ENCODE measurements around the gene EFCAB8.

EFCAB8 gene

GRCh38 chr20:32986331-32986966 is 127.7 kb downstream of the EFCAB8 start:
- DNase-seq (ENCODE audit: low read depth) = no peak
- H3K4me3 ChIP-seq (ENCODE audit: control insufficient read depth, low read depth, low read length) = no peak overlapping the region
- no peak for TF ChIP-seq CTCF (conservative IDR thresholded peaks at IDR 0.05; ENCODE audit: control insufficient read depth, insufficient read depth, low read depth, low read length)

GRCh38 chr20:32987044-32987825 is 128.5 kb downstream of the EFCAB8 start:
- no peak for DNase-seq (ENCODE audit: low read depth)
- H3K4me3 ChIP-seq (ENCODE audit: control insufficient read depth, low read depth, low read length) = no peak overlapping the region
- no peak for TF ChIP-seq CTCF (conservative IDR thresholded peaks at IDR 0.05; ENCODE audit: control insufficient read depth, insufficient read depth, low read depth, low read length)

GRCh38 chr20:32988008-32988407 is 129.3 kb downstream of the EFCAB8 start:
- H3K4me3 ChIP-seq (ENCODE audit: control insufficient read depth, low read depth, low read length) = no peak overlapping the region
- DNase-seq (ENCODE audit: low read depth) = peak; percentile 2
- TF ChIP-seq CTCF (conservative IDR thresholded peaks at IDR 0.05; ENCODE audit: control insufficient read depth, insufficient read depth, low read depth, low read length) = no peak

GRCh38 chr20:32989507-32990283 is 131.0 kb downstream of the EFCAB8 start:
- TF ChIP-seq CTCF (conservative IDR thresholded peaks at IDR 0.05; ENCODE audit: control insufficient read depth, insufficient read depth, low read depth, low read length) = no peak
- H3K4me3 ChIP-seq (ENCODE audit: control insufficient read depth, low read depth, low read length) = no peak overlapping the region
- DNase-seq (ENCODE audit: low read depth) = no peak

- no peak for TF ChIP-seq CTCF (conservative IDR thresholded peaks at IDR 0.05; ENCODE audit: control insufficient read depth, insufficient read depth, low read depth, low read length)
- no peak overlapping the region for H3K4me3 ChIP-seq (ENCODE audit: control insufficient read depth, low read depth, low read length)
- DNase-seq (ENCODE audit: low read depth) = no peak
These were observed 131.7 kb downstream of the EFCAB8 start for GRCh38 chr20:32990426-32990825.

- no peak for DNase-seq (ENCODE audit: low read depth)
- TF ChIP-seq CTCF (conservative IDR thresholded peaks at IDR 0.05; ENCODE audit: control insufficient read depth, insufficient read depth, low read depth, low read length) = no peak
These were observed 132.7 kb downstream of the EFCAB8 start for GRCh38 chr20:32991383-32991782.

More at GRCh38 chr20:32991383-32991782, 132.7 kb downstream of the EFCAB8 start:
- H3K4me3 ChIP-seq (ENCODE audit: control insufficient read depth, low read depth, low read length) = no peak overlapping the region

Data from fibroblast of mammary gland (primary cell).